CD14-positive monocyte (primary cell): ENCODE results near the gene MTR. TPM values are rescaled to one million over a fixed set of nuclear protein-coding genes. Genes with fewer than 3 reads are reported as not detected.
A peak's percentile ranks its signal among the peaks of the same experiment; 100 is the strongest.

ENCODE experiments used
- DNase-seq, 3 donors: peaks; one replicate each; pipeline ENCODE4 v3.0.0-alpha.2; 2011 to 2022
- H2AFZ ChIP-seq: 2 replicates; pipeline ENCODE4 v1.6.0; 2012; ENCODE audit warnings: mild to moderate bottlenecking, low read depth, low read length, inconsistent platforms; ENCODE audit not compliant: insufficient read depth, poor library complexity, severe bottlenecking
- H3K27ac ChIP-seq, 2 donors: 1 replicate in 1 of 2; 2 replicates in 1 of 2; pipeline ENCODE4 v1.5.1; 2012 to 2013; ENCODE audit warnings: low read length in 2 of 2, control low read depth in 1 of 2, inconsistent platforms in 1 of 2, low read depth in 1 of 2, mild to moderate bottlenecking in 1 of 2
- H3K27me3 ChIP-seq, 2 donors: one replicate each; pipeline versions ENCODE4 v1.6.0 to v1.6.1; 2011 to 2013; ENCODE audit warnings: low read length in 2 of 2; ENCODE audit not compliant: control insufficient read depth in 2 of 2, insufficient read depth in 2 of 2
- H3K36me3 ChIP-seq, 2 donors: replicated peaks in 1 of 2; 1 replicate in 1 of 2; 2 replicates in 1 of 2; pipeline versions ENCODE4 v1.5.1 to v1.6.1; 2012 to 2013; ENCODE audit warnings: low read length in 2 of 2, control low read depth in 1 of 2, inconsistent platforms in 1 of 2, mild to moderate bottlenecking in 1 of 2; ENCODE audit not compliant: insufficient read depth in 2 of 2, control insufficient read depth in 1 of 2
- H3K4me1 ChIP-seq, 2 donors: 1 replicate in 1 of 2; 2 replicates in 1 of 2; pipeline versions ENCODE4 v1.5.1 to v1.6.1; 2012 to 2013; ENCODE audit warnings: low read length in 2 of 2, control low read depth in 1 of 2, inconsistent platforms in 1 of 2, mild to moderate bottlenecking in 1 of 2, moderate library complexity in 1 of 2; ENCODE audit not compliant: insufficient read depth in 2 of 2, control insufficient read depth in 1 of 2
- H3K4me2 ChIP-seq: replicated peaks from 2 replicates; pipeline ENCODE3; 2012; ENCODE audit warnings: low read length, moderate library complexity, mild to moderate bottlenecking; ENCODE audit not compliant: poor library complexity, severe bottlenecking; ENCODE audit errors: extremely low read depth
- H3K4me3 ChIP-seq, 3 experiments: fragments of 200-600 bp in 1 of 3; sonication (generic) in 1 of 3; replicated peaks in 1 of 3; 1 replicate in 2 of 3; 2 replicates in 1 of 3; pipeline ENCODE4 v1.5.1; 2011 to 2013; ENCODE audit warnings: low read length in 3 of 3, mild to moderate bottlenecking in 3 of 3, control low read depth in 2 of 3, low read depth in 2 of 3, inconsistent platforms in 1 of 3, moderate library complexity in 1 of 3
- H3K79me2 ChIP-seq: 2 replicates; pipeline ENCODE4 v1.6.0; 2012; ENCODE audit warnings: mild to moderate bottlenecking, control low read depth, inconsistent platforms, low read length, moderate library complexity; ENCODE audit not compliant: insufficient read depth
- H3K9ac ChIP-seq: 2 replicates; pipeline ENCODE4 v1.6.0; 2017; ENCODE audit warnings: low read length, mild to moderate bottlenecking; ENCODE audit not compliant: insufficient read depth, poor library complexity, severe bottlenecking
- H3K9me3 ChIP-seq, 2 donors: replicated peaks in 1 of 2; 1 replicate in 1 of 2; 2 replicates in 1 of 2; pipeline versions ENCODE4 v1.5.1 to v1.6.1; 2012 to 2013; ENCODE audit warnings: low read length in 2 of 2, control low read depth in 1 of 2; ENCODE audit not compliant: control insufficient read depth in 1 of 2, insufficient read depth in 1 of 2
- H4K20me1 ChIP-seq: 2 replicates; pipeline ENCODE4 v1.6.0; 2012; ENCODE audit warnings: mild to moderate bottlenecking, low read length, control low read depth, moderate library complexity; ENCODE audit not compliant: insufficient read depth
- H3K27ac Mint-ChIP-seq, 7 donors: one replicate each; pipeline ENCODE4 v1.8.0; 2020; ENCODE audit warnings: mild to moderate bottlenecking in 7 of 7, mixed read lengths in 7 of 7, moderate library complexity in 6 of 7, inconsistent platforms in 2 of 7
- H3K27me3 Mint-ChIP-seq, 3 donors: one replicate each; pipeline ENCODE4 v1.8.0; 2021 to 2022; ENCODE audit warnings: low read depth in 3 of 3, mild to moderate bottlenecking in 3 of 3, mixed read lengths in 3 of 3, moderate library complexity in 3 of 3, inconsistent platforms in 1 of 3
- H3K36me3 Mint-ChIP-seq, 2 donors: one replicate each; pipeline ENCODE4 v1.8.0; 2020; ENCODE audit warnings: mixed read lengths in 2 of 2, inconsistent platforms in 1 of 2, mild to moderate bottlenecking in 1 of 2
- H3K4me1 Mint-ChIP-seq: one replicate; pipeline ENCODE4 v1.8.0; 2020; ENCODE audit warnings: mild to moderate bottlenecking, mixed read lengths
- H3K4me3 Mint-ChIP-seq, 2 donors: one replicate each; pipeline ENCODE4 v1.8.0; 2020; ENCODE audit warnings: mild to moderate bottlenecking in 2 of 2, mixed read lengths in 2 of 2, moderate library complexity in 1 of 2
- H3K9me3 Mint-ChIP-seq, 7 donors: one replicate each; pipeline ENCODE4 v1.8.0; 2020 to 2022; ENCODE audit warnings: mixed read lengths in 7 of 7, mild to moderate bottlenecking in 6 of 7, moderate library complexity in 6 of 7, inconsistent platforms in 2 of 7
- CTCF ChIP-seq: fragments of 200-600 bp; IDR thresholded peaks from one replicate; pipeline ENCODE4 v1.8.0; 2022; ENCODE audit warnings: antibody characterized with exemption, mild to moderate bottlenecking
- WGBS: methylation state at CpG from one replicate; pipeline ENCODE4 v1.1.5; 2013; ENCODE audit warnings: missing lambda C conversion rate; ENCODE audit not compliant: insufficient coverage; 5-methylcytosine and 5-hydroxymethylcytosine counted together
- intact Hi-C, 2 donors: fragments of 100-400 bp; cut with micrococcal nuclease; formaldehyde crosslinking; loops; one replicate each; pipeline versions ENCODE4 v1.15.0 to v1.15.1; 2023
- polyA plus RNA-seq, 3 donors: library from polyadenylated mRNA; depleted of rRNA in 1 of 3; unstranded in 2 of 3; stranded (reverse) in 1 of 3; fragments of 300-500 nt in 2 of 3; fragments of >200 nt in 1 of 3; fragmentation: Illumina TruSeq in 2 of 3; gene quantifications; 1 replicate in 2 of 3; 2 replicates in 1 of 3; pipeline ENCODE4 v1.2.3, GENCODE V29; 2012 to 2021

MTR gene
- polyA plus RNA-seq, 3 donors: 3.4 to 5.4 (median 4.7) TPM

DNA sequence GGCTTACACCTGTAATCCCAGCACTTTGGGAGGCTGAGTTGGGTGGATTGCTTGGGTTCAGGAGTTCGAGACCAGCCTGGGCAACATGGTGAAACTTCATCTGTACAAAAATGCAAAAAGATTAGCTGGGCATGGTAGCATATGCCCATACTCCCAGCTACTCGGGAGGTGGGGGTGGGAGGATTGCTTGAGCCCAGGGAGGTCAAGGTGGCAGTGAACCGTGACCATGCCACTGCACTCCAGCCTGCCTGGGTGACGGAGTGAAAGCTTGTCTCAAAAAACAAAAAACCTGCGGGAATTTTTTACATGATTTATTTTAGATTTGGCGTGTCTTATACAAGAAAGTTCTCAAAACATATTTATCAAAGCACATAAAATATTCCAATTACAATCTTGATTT, 27.8 kb upstream of the MTR start:
- no peaks in the 10 kb centered on the region for H3K9me3 ChIP-seq
- no peak overlapping the region for H3K9ac ChIP-seq
- H3K27ac ChIP-seq: no peak overlapping the region
- H3K9me3 Mint-ChIP-seq: peaks cover 0 to 2% (median 0%) of the 10 kb centered on the region in 7 donors
- 100% methylated on average over 2 of the region's 6 CpGs for WGBS
- no peaks in the 10 kb centered on the region for H3K4me1 Mint-ChIP-seq
- no peaks in the 10 kb centered on the region for H3K4me1 ChIP-seq
- H2AFZ ChIP-seq: no peak overlapping the region
- no peaks in the 10 kb centered on the region for H3K36me3 ChIP-seq
- H3K79me2 ChIP-seq: no peaks in the 10 kb centered on the region
- H3K4me3 Mint-ChIP-seq: peak overlapping the region in 1 of 2 donors; percentile 43
- no peaks in the 10 kb centered on the region for H3K36me3 Mint-ChIP-seq
- no peak overlapping the region for H3K27ac Mint-ChIP-seq
- intact Hi-C loops: no loop called here
- H4K20me1 ChIP-seq: no peaks in the 10 kb centered on the region
- H3K4me2 ChIP-seq: no peak overlapping the region
- no peak for TF ChIP-seq CTCF
- no peak for DNase-seq
- H3K27me3 Mint-ChIP-seq: peaks cover 9 to 12% (median 9%) of the 10 kb centered on the region in 3 donors
- H3K27me3 ChIP-seq: peaks cover 0 to 3% of the 10 kb centered on the region in 2 donors
- no peak overlapping the region for H3K4me3 ChIP-seq

- Mint-ChIP-seq H3K4me3 (no peak overlapping the region), H3K27ac (no peak overlapping the region), H3K27me3 (peaks cover 7 to 12% (median 9%) of the 10 kb centered on the region in 3 donors), H3K9me3 (peaks cover 0 to 2% (median 0%) of the 10 kb centered on the region in 7 donors), H3K4me1 (no peaks in the 10 kb centered on the region), H3K36me3 (no peaks in the 10 kb centered on the region)
- Histone ChIP-seq H3K4me3 (no peak overlapping the region), H3K27ac (no peak overlapping the region), H3K79me2 (no peaks in the 10 kb centered on the region), H3K9ac (no peak overlapping the region), H3K4me2 (no peak overlapping the region), H2AFZ (no peak overlapping the region), H4K20me1 (no peaks in the 10 kb centered on the region), H3K36me3 (no peaks in the 10 kb centered on the region), H3K27me3 (peaks cover 0 to 3% of the 10 kb centered on the region in 2 donors), H3K9me3 (no peaks in the 10 kb centered on the region), H3K4me1 (no peaks in the 10 kb centered on the region)
- no peak for DNase-seq
- no peak for TF ChIP-seq CTCF
- intact Hi-C loops: no loop called here
Measured at GRCh38 chr1:236768601-236769000, 26.5 kb upstream of the MTR start.
